ENCODE results near the gene MAN1A2.

- TF ChIP-seq POLR2AphosphoS5 (IDR thresholded peaks at IDR 0.05) (no peak), CTCF (IDR thresholded peaks at IDR 0.05) (no peak), POLR2A (IDR thresholded peaks at IDR 0.05) (no peak), EP300 (IDR thresholded peaks at IDR 0.05) (no peak)
These were observed 200.2 kb downstream of the MAN1A2 start for GRCh38 chr1:117567435-117567834.
